GM18507 (cell line): ENCODE data around the gene PAXX.

ENCODE experiments used
- DNase-seq: peaks from one replicate; pipeline ENCODE4 v3.0.0; 2011; ENCODE audit warnings: low read depth; ENCODE audit not compliant: insufficient read length; ENCODE audit errors: extremely low spot score
- FAIRE-seq: peaks from 2 replicates; lab custom pipeline; 2011; peaks lifted over from hg19 to GRCh38; lab: Jason Lieb, UNC

Gene PAXX

GRCh38 chr9:136952321-136952850, 39.8 kb upstream of the PAXX start:
- no peak for FAIRE-seq
- no peak for DNase-seq

GRCh38 chr9:136952876-136953770, 39.1 kb upstream of the PAXX start:
- no peak for DNase-seq
- FAIRE-seq: no peak

GRCh38 chr9:136953771-136954269, 38.4 kb upstream of the PAXX start:
- DNase-seq: no peak
- FAIRE-seq: no peak

- no peak for DNase-seq
- FAIRE-seq: no peak
Observed at GRCh38 chr9:136954270-136955083, 37.7 kb upstream of the PAXX start.

- DNase-seq (no peak), FAIRE-seq (no peak)
Observed at GRCh38 chr9:136955202-136955942, 36.9 kb upstream of the PAXX start.

- FAIRE-seq (no peak), DNase-seq (no peak)
Observed at GRCh38 chr9:136955943-136956335, 36.3 kb upstream of the PAXX start.

GRCh38 chr9:136956604-136957003, 35.6 kb upstream of the PAXX start:
- DNase-seq: no peak
- FAIRE-seq: no peak

GRCh38 chr9:136957461-136957860, 34.8 kb upstream of the PAXX start:
- FAIRE-seq (no peak), DNase-seq (no peak)

- DNase-seq: no peak
- no peak for FAIRE-seq
Observed at GRCh38 chr9:136957901-136958300, 34.3 kb upstream of the PAXX start.

GRCh38 chr9:136958473-136958872, 33.7 kb upstream of the PAXX start:
- no peak for DNase-seq
- FAIRE-seq: no peak

- DNase-seq (no peak), FAIRE-seq (no peak)
Observed at GRCh38 chr9:136958898-136959850, 33.0 kb upstream of the PAXX start.

GRCh38 chr9:136960212-136960937, 31.8 kb upstream of the PAXX start:
- DNase-seq (no peak), FAIRE-seq (no peak)

- DNase-seq (no peak), FAIRE-seq (no peak)
Observed at GRCh38 chr9:136960938-136961275, 31.3 kb upstream of the PAXX start.

- no peak for FAIRE-seq
Observed at GRCh38 chr9:136961279-136962065, 30.8 kb upstream of the PAXX start.

GRCh38 chr9:136962163-136962562, 30.1 kb upstream of the PAXX start:
- no peak for FAIRE-seq
- no peak for DNase-seq

More at GRCh38 chr9:136961279-136962065, 30.8 kb upstream of the PAXX start:
- DNase-seq: no peak

- no peak for FAIRE-seq
- no peak for DNase-seq
Observed at GRCh38 chr9:136962701-136963248, 29.4 kb upstream of the PAXX start.

- DNase-seq: no peak
- no peak for FAIRE-seq
Observed at GRCh38 chr9:136963341-136963740, 28.9 kb upstream of the PAXX start.
